GM12801 (cell line): ENCODE results near the gene LCLAT1.

Experiments
- CTCF ChIP-seq: IDR thresholded peaks from one replicate; pipeline ENCODE4 v1.5.1; 2011; ENCODE audit warnings: control low read depth; ENCODE audit not compliant: insufficient read length; ENCODE audit errors: extremely low read depth

Gene LCLAT1

GRCh38 chr2:30417253-30417652 lies 29.8 kb upstream of the LCLAT1 start:
- TF ChIP-seq CTCF: no peak

GRCh38 chr2:30421026-30421603 lies 25.9 kb upstream of the LCLAT1 start:
- TF ChIP-seq CTCF: no peak

- no peak for TF ChIP-seq CTCF
These were observed 25.2 kb upstream of the LCLAT1 start for GRCh38 chr2:30421604-30422443.

- TF ChIP-seq CTCF: no peak
These were observed 24.5 kb upstream of the LCLAT1 start for GRCh38 chr2:30422444-30423040.

- TF ChIP-seq CTCF: no peak
These were observed 22.8 kb upstream of the LCLAT1 start for GRCh38 chr2:30424231-30424630.

GRCh38 chr2:30425326-30425725 lies 21.7 kb upstream of the LCLAT1 start:
- no peak for TF ChIP-seq CTCF

- TF ChIP-seq CTCF: no peak
These were observed 19.3 kb upstream of the LCLAT1 start for GRCh38 chr2:30427606-30428347.
